ENCODE measurements around the gene DDC.

The DDC gene

DNA sequence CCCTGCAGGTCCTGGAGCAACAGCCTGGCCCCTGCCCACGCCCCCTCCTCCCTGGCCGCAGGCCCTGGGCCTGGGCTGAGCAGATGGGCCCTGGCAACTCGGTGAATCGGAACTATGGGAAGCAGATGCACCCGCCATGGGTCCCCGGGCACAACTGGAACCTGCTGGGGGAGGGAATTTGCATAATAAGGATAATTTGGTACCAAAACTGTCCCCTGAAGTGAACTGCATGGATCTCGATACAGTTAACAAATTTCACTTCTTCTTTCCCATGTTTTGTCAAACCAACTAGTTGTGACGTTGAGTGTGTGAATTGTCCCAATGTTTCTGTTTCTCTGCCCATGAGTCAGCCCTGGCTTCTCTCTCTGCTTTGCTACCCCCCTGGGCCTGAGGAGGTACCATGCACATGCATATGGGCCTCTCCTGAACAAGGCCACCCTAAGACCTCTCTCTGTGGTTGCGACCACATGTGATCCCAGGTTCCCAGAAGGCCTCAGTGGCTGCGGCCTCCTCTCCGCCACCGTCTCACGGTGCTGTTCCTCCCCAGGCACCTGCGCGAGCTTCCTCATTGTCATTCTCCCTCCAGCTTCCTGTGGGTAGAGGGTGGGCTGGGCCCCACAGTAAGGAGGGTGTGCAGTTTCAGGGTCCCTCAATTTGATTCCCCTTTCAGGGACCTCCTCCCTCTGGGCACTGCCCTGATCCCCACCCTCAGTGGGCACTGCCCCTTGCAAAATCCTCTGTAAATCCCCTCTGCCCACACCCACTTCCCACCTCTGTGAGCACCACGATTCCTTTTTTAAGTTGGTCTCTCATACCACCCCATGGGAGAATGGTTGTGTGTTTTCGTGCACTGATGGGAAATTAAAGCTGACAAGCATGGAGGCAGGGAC lies 155.1 kb downstream of the DDC start:
- ChIA-PET POLR2A (no interaction called here), CTCF (no interaction called here)
- no peak overlapping the region for H3K4me3 ChIP-seq (ENCODE audit: low read depth, low read length)
- no peak for TF ChIP-seq CTCF (IDR thresholded peaks at IDR 0.05; ENCODE audit: insufficient read depth, low read length, missing control alignments)
- no peak for DNase-seq (ENCODE audit: low read depth, low spot score)
